H9 (cell line): ENCODE results near the gene SLC47A1. TPM values are rescaled to one million over a fixed set of nuclear protein-coding genes. Genes with fewer than 3 reads are reported as not detected.

Experiments used
- DNase-seq: peaks from one replicate; pipeline ENCODE4 v3.0.0-alpha.2; 2017
- H2AFZ ChIP-seq: one replicate; pipeline ENCODE4 v1.6.1; 2013; ENCODE audit warnings: mild to moderate bottlenecking, low read length, control low read depth, moderate library complexity
- H2AK5ac ChIP-seq: 2 replicates; pipeline ENCODE4 v1.6.1; 2013; ENCODE audit warnings: low read length, control low read depth, mixed read lengths; ENCODE audit not compliant: insufficient read length
- H2BK120ac ChIP-seq: one replicate; pipeline ENCODE4 v1.6.1; 2013; ENCODE audit warnings: low read depth, mild to moderate bottlenecking, low read length, control low read depth, inconsistent platforms; ENCODE audit not compliant: poor library complexity, severe bottlenecking
- H2BK12ac ChIP-seq: 2 replicates; pipeline ENCODE4 v1.6.1; 2013; ENCODE audit warnings: low read length, control low read depth, mixed read lengths, low read depth; ENCODE audit not compliant: insufficient read length
- H2BK15ac ChIP-seq: 2 replicates; pipeline ENCODE4 v1.6.1; 2013; ENCODE audit warnings: low read depth, low read length, control low read depth
- H2BK20ac ChIP-seq: one replicate; pipeline ENCODE4 v1.6.1; 2013; ENCODE audit warnings: low read depth, mild to moderate bottlenecking, low read length, control low read depth, inconsistent platforms; ENCODE audit not compliant: poor library complexity, severe bottlenecking
- H2BK5ac ChIP-seq: 2 replicates; pipeline ENCODE4 v1.6.1; 2013; ENCODE audit warnings: low read length, control low read depth, mixed read lengths; ENCODE audit not compliant: insufficient read length
- H3K14ac ChIP-seq: 2 replicates; pipeline ENCODE4 v1.6.1; 2013; ENCODE audit warnings: low read length, control low read depth; ENCODE audit not compliant: insufficient read depth
- H3K18ac ChIP-seq: 2 replicates; pipeline ENCODE4 v1.6.1; 2013; ENCODE audit warnings: low read depth, mild to moderate bottlenecking, mixed read lengths, low read length, control low read depth; ENCODE audit not compliant: insufficient read length
- H3K23ac ChIP-seq: 2 replicates; pipeline ENCODE4 v1.6.1; 2013; ENCODE audit warnings: low read length, control low read depth, mixed read lengths, low read depth; ENCODE audit not compliant: insufficient read length
- H3K23me2 ChIP-seq: 2 replicates; pipeline ENCODE4 v1.6.1; 2013; ENCODE audit warnings: low read depth, mild to moderate bottlenecking, mixed read lengths, low read length, control low read depth; ENCODE audit not compliant: insufficient read length, poor library complexity, severe bottlenecking
- H3K27ac ChIP-seq: 2 replicates; pipeline ENCODE4 v1.5.1; 2013; ENCODE audit warnings: low read length, control low read depth, mixed read lengths, low read depth; ENCODE audit not compliant: insufficient read length
- H3K27me3 ChIP-seq: 2 replicates; pipeline ENCODE4 v1.6.1; 2013; ENCODE audit warnings: low read length, control low read depth, inconsistent platforms; ENCODE audit not compliant: insufficient read depth
- H3K4ac ChIP-seq: 2 replicates; pipeline ENCODE4 v1.6.1; 2013; ENCODE audit warnings: low read depth, mild to moderate bottlenecking, control low read depth, inconsistent platforms, low read length, moderate library complexity
- H3K4me1 ChIP-seq: 2 replicates; pipeline ENCODE4 v1.6.1; 2013; ENCODE audit warnings: low read length, control low read depth, inconsistent platforms; ENCODE audit not compliant: insufficient read depth
- H3K4me2 ChIP-seq: 2 replicates; pipeline ENCODE4 v1.6.1; 2013; ENCODE audit warnings: low read length, control low read depth, mixed read lengths; ENCODE audit not compliant: insufficient read length, insufficient read depth
- H3K56ac ChIP-seq: 2 replicates; pipeline ENCODE4 v1.6.1; 2013; ENCODE audit warnings: low read depth, mild to moderate bottlenecking, mixed read lengths, low read length, control low read depth; ENCODE audit not compliant: insufficient read length
- H3K79me1 ChIP-seq: 2 replicates; pipeline ENCODE4 v1.6.1; 2013; ENCODE audit warnings: low read depth, mild to moderate bottlenecking, moderate library complexity, low read length, control low read depth, inconsistent platforms; ENCODE audit not compliant: insufficient read depth, poor library complexity, severe bottlenecking
- H3K79me2 ChIP-seq: 2 replicates; pipeline ENCODE4 v1.6.1; 2013; ENCODE audit warnings: low read length, control low read depth, inconsistent platforms; ENCODE audit not compliant: insufficient read depth
- H3K9ac ChIP-seq: 2 replicates; pipeline ENCODE4 v1.6.1; 2013; ENCODE audit warnings: low read length, control low read depth, mixed read lengths; ENCODE audit not compliant: insufficient read length; ENCODE audit errors: extremely low read depth
- H3K9me3 ChIP-seq: one replicate; pipeline ENCODE4 v1.6.1; 2013; ENCODE audit warnings: low read depth, low read length, inconsistent platforms; ENCODE audit not compliant: control insufficient read depth
- H3T11ph ChIP-seq: one replicate; pipeline ENCODE4 v1.6.1; 2013; ENCODE audit warnings: mild to moderate bottlenecking, low read length, control low read depth, inconsistent platforms
- H4K20me1 ChIP-seq: one replicate; pipeline ENCODE4 v1.6.1; 2013; ENCODE audit not compliant: control insufficient read depth, insufficient read length, insufficient read depth
- H4K5ac ChIP-seq: 2 replicates; pipeline ENCODE4 v1.6.1; 2013; ENCODE audit warnings: low read depth, mild to moderate bottlenecking, mixed read lengths, low read length, control low read depth; ENCODE audit not compliant: insufficient read length
- H4K8ac ChIP-seq: replicated peaks from 2 replicates; pipeline ENCODE4 v1.6.1; 2013; ENCODE audit warnings: low read length, control low read depth, mixed read lengths, low read depth; ENCODE audit not compliant: insufficient read length
- H4K91ac ChIP-seq: 2 replicates; pipeline ENCODE4 v1.6.1; 2013; ENCODE audit warnings: low read depth, mild to moderate bottlenecking, moderate library complexity, mixed read lengths, low read length, control low read depth; ENCODE audit not compliant: insufficient read length
- H3K27ac Mint-ChIP-seq, 3 experiments: 2 replicates in 2 of 3; 3 replicates in 1 of 3; pipeline ENCODE4 v1.8.0; 2020 to 2021; ENCODE audit warnings: mixed read lengths in 3 of 3, mild to moderate bottlenecking in 1 of 3, moderate library complexity in 1 of 3
- H3K27me3 Mint-ChIP-seq: 2 replicates; pipeline ENCODE4 v1.8.0; 2021; ENCODE audit warnings: low read depth, mild to moderate bottlenecking, moderate library complexity, mixed read lengths
- H3K36me3 Mint-ChIP-seq, 3 experiments: 2 replicates in 2 of 3; 3 replicates in 1 of 3; pipeline ENCODE4 v1.8.0; 2020 to 2021; ENCODE audit warnings: low read depth in 3 of 3, mixed read lengths in 3 of 3; ENCODE audit not compliant: insufficient read depth in 1 of 3
- H3K4me1 Mint-ChIP-seq, 2 experiments: 2 replicates each; pipeline ENCODE4 v1.8.0; 2020; ENCODE audit warnings: mixed read lengths in 2 of 2
- H3K4me3 Mint-ChIP-seq, 2 experiments: 2 replicates in 1 of 2; 3 replicates in 1 of 2; pipeline ENCODE4 v1.8.0; 2020 to 2021; ENCODE audit warnings: mild to moderate bottlenecking in 2 of 2, mixed read lengths in 2 of 2, moderate library complexity in 1 of 2
- H3K9me3 Mint-ChIP-seq, 2 experiments: 2 replicates in 1 of 2; 3 replicates in 1 of 2; pipeline ENCODE4 v1.8.0; 2020; ENCODE audit warnings: mild to moderate bottlenecking in 2 of 2, mixed read lengths in 2 of 2, moderate library complexity in 1 of 2
- whole genome bisulfite sequencing: extraction: QIAGEN DNeasy Blood & Tissue Kit; methylation state at CpG from one replicate; pipeline ENCODE4 v1.1.7; 2013; ENCODE audit warnings: missing lambda C conversion rate, low lambda C conversion rate, mixed read lengths; ENCODE audit not compliant: insufficient read length; ENCODE audit errors: extremely low coverage; 5-methylcytosine and 5-hydroxymethylcytosine counted together
- total RNA-seq: library from RNA; stranded (reverse); gene quantifications from 2 replicates; pipeline ENCODE4 v1.2.1, GENCODE V29; 2021
- TF ChIP-seq, protein P1 (sequence below): fragments of 200-600 bp; sonication (generic); conservative IDR thresholded peaks from 3 replicates; pipeline ENCODE4 v1.8.0; 2021; ENCODE audit warnings: antibody characterized with exemption, mild to moderate bottlenecking

SLC47A1 gene
- total RNA-seq, 1 experiment from 2014 or later, result 4.0 TPM

- H2BK120ac ChIP-seq, result no peak overlapping the region
- Mint-ChIP-seq H3K27me3 (peaks cover 20% of the 10 kb centered on the region), H3K4me1 (0 out of 4 replicates have a peak, but pooled peaks cover 0 to 6% of the 10 kb centered on the region in 2 experiments), H3K9me3 (no peaks in the 10 kb centered on the region), H3K4me3 (no peak overlapping the region), H3K27ac (no peak overlapping the region), H3K36me3 (no peaks in the 10 kb centered on the region)
- WGBS, result no CpG with 5 or more reads among the region's 8 CpGs
- no peak overlapping the region for H4K8ac ChIP-seq
- H3K9me3 ChIP-seq, result no peaks in the 10 kb centered on the region
- no peak overlapping the region for H3T11ph ChIP-seq
- peaks cover 4% of the 10 kb centered on the region for H3K23me2 ChIP-seq
- no peak overlapping the region for H3K23ac ChIP-seq
- H2BK5ac ChIP-seq, result no peak overlapping the region
- no peak overlapping the region for H2BK15ac ChIP-seq
- H3K14ac ChIP-seq, result no peak overlapping the region
- no peak overlapping the region for H3K27ac ChIP-seq
- no peaks in the 10 kb centered on the region for H3K27me3 ChIP-seq
- DNase-seq, result no peak
- H2BK12ac ChIP-seq, result no peak overlapping the region
- no peak overlapping the region for H3K4me2 ChIP-seq
- no peak overlapping the region for H3K18ac ChIP-seq
- no peaks in the 10 kb centered on the region for H3K79me2 ChIP-seq
- TF ChIP-seq, protein P1, sequence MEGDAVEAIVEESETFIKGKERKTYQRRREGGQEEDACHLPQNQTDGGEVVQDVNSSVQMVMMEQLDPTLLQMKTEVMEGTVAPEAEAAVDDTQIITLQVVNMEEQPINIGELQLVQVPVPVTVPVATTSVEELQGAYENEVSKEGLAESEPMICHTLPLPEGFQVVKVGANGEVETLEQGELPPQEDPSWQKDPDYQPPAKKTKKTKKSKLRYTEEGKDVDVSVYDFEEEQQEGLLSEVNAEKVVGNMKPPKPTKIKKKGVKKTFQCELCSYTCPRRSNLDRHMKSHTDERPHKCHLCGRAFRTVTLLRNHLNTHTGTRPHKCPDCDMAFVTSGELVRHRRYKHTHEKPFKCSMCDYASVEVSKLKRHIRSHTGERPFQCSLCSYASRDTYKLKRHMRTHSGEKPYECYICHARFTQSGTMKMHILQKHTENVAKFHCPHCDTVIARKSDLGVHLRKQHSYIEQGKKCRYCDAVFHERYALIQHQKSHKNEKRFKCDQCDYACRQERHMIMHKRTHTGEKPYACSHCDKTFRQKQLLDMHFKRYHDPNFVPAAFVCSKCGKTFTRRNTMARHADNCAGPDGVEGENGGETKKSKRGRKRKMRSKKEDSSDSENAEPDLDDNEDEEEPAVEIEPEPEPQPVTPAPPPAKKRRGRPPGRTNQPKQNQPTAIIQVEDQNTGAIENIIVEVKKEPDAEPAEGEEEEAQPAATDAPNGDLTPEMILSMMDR, result no peak
- no peak overlapping the region for H4K5ac ChIP-seq
- no peaks in the 10 kb centered on the region for H3K4me1 ChIP-seq
- no peak overlapping the region for H3K56ac ChIP-seq
- no peak overlapping the region for H3K9ac ChIP-seq
- H3K4ac ChIP-seq, result no peak overlapping the region
- no peak overlapping the region for H4K91ac ChIP-seq
- no peaks in the 10 kb centered on the region for H4K20me1 ChIP-seq
- no peak overlapping the region for H2AFZ ChIP-seq
- H3K79me1 ChIP-seq, result no peaks in the 10 kb centered on the region
- H2AK5ac ChIP-seq, result no peak overlapping the region
- H2BK20ac ChIP-seq, result no peak overlapping the region
Measured at GRCh38 chr17:19583871-19584270, 50.2 kb downstream of the SLC47A1 start.
